ENCODE results near the gene SLC25A2.

Gene SLC25A2

DNA sequence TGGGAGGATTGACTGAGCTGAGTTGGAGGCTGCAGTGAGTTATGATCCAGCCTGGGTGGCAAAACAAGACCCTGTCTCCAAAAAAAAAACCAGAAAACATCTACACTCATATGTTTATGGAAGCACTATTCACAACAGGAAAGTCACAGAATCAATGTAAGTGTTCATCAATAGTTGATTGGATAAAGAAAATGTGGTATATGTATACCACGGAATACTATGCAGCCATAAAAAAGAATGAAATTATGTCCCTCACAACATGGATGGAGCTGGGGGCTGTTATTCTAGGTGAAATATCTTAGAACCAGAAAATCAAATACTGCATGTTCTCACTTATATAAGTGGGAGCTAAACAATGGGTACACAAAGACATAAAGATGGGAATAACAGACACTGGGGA lies 2.8 kb upstream of the SLC25A2 start:
- DNase-seq: no peak

- no peak for DNase-seq
These were observed 5.5 kb downstream of the SLC25A2 start for GRCh38 chr5:141298376-141298775.

- DNase-seq: no peak
These were observed 30.9 kb downstream of the SLC25A2 start for GRCh38 chr5:141272906-141273305.

DNA sequence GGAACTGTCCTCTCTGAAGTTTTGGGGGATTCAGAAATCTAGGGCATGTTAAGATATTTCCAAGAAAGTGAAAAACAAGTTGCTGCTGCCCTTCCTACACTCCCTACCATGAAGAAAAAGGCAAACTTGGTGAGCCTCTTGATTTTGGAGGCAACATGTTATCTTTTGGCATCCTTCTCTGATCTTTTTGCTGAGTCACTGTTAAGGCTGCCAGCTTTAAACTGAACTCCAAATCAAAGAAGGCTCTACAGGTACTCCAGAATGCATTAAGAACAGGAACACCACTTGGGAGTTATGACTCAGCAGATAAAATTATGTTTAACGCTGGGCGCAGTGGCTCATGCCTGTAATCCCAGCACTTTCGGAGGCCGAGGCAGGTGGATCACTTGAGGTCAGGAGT lies 34.7 kb downstream of the SLC25A2 start:
- no peak for DNase-seq

DNA sequence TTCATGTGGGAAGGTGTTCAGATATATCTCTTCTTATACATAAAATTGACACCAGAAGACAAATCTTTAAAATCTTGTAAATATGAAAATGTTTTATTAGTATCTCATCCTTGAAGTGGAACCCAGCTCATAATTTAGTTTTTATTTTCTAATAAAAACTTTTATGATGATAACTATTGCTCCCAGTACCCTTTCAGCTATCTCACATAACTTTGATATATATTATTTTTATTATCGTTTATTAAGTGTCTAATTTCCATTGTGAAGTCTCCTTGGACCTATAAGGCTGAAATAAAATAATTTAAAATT lies 42.7 kb downstream of the SLC25A2 start:
- no peak for DNase-seq

- DNase-seq: no peak
These were observed 43.2 kb downstream of the SLC25A2 start for GRCh38 chr5:141260458-141261237.

- DNase-seq: no peak
These were observed 44.9 kb downstream of the SLC25A2 start for GRCh38 chr5:141258948-141259347.

DNA sequence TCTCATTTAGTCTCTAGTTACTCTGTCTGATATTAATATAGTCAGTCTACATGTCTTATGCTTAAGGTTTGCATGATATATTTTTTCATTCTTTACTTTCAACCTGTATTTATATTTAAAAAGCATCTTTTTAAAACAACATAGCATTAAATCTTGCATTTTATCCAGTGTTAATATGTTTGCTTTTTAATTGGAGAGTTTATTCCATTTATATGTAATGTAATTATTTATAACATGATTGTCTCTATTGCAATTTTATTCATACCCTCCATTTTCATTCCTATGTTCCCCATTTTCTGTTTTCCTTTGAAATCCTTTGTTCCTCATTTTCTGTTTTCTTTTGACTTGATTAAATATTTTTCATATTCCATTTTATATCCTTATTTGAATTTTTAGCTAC lies 45.4 kb downstream of the SLC25A2 start:
- no peak for DNase-seq

Data from stimulated activated naive CD4-positive, alpha-beta T cell treated with Interleukin-2 at 50 U/mL for 16 hours (primary cell).